ENCODE results near the gene PRKG1.

PRKG1 gene

DNA sequence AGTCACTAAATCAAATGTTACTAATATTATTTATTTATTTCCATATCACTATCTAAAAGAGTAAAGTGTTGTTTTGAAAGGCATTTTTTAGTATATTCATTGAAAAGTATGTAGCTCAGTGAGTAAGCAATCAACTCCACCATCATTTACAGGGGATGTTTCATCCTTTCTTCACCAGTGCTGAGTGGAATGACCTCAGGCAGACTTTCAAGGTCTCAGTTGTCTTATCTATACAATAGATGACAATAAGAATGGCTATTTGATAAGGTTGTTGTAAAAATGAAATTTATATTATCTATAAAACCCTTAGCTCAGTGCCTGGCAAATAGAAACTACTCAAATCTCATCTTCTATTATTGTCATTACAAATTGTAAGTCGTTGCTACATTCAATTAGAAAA lies 829.4 kb downstream of the PRKG1 start:
- TF ChIP-seq POLR2AphosphoS5 (IDR thresholded peaks at IDR 0.05; ENCODE audit: low read depth, low read length) (no peak), FOXP2 (optimal IDR thresholded peaks at IDR 0.05; ENCODE audit: borderline replicate concordance, extremely low read depth, extremely low read length, insufficient read depth) (no peak), SIN3A (IDR thresholded peaks at IDR 0.05; ENCODE audit: borderline replicate concordance, insufficient read depth, low read length) (no peak), TAF1 (IDR thresholded peaks at IDR 0.05; ENCODE audit: borderline replicate concordance, insufficient read depth, low read length) (no peak)
- TF ChIP-seq, protein P1, sequence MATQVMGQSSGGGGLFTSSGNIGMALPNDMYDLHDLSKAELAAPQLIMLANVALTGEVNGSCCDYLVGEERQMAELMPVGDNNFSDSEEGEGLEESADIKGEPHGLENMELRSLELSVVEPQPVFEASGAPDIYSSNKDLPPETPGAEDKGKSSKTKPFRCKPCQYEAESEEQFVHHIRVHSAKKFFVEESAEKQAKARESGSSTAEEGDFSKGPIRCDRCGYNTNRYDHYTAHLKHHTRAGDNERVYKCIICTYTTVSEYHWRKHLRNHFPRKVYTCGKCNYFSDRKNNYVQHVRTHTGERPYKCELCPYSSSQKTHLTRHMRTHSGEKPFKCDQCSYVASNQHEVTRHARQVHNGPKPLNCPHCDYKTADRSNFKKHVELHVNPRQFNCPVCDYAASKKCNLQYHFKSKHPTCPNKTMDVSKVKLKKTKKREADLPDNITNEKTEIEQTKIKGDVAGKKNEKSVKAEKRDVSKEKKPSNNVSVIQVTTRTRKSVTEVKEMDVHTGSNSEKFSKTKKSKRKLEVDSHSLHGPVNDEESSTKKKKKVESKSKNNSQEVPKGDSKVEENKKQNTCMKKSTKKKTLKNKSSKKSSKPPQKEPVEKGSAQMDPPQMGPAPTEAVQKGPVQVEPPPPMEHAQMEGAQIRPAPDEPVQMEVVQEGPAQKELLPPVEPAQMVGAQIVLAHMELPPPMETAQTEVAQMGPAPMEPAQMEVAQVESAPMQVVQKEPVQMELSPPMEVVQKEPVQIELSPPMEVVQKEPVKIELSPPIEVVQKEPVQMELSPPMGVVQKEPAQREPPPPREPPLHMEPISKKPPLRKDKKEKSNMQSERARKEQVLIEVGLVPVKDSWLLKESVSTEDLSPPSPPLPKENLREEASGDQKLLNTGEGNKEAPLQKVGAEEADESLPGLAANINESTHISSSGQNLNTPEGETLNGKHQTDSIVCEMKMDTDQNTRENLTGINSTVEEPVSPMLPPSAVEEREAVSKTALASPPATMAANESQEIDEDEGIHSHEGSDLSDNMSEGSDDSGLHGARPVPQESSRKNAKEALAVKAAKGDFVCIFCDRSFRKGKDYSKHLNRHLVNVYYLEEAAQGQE (IDR thresholded peaks at IDR 0.05; ENCODE audit: insufficient read depth in 1 of 2, low read depth in 2 of 2, low read length in 2 of 2): no peak

DNA sequence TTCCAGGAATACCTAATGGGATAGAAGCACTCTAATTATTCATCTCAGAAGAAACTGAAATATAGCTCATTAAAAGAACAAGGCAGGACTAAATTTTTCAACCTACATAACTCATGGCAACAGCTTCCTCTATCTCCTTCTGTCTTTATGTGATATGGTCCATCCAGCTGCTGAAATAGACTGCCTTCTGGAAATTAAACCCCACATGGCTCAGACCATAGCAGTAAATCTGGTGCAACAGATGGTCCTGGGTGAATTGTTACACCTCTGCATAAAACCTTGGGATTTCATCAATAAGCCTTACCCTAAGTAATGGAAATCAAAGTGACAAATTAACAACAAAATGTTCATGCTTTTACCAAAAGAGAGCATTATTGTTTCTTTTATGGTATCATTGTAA lies 830.7 kb downstream of the PRKG1 start:
- TF ChIP-seq TAF1 (IDR thresholded peaks at IDR 0.05; ENCODE audit: borderline replicate concordance, insufficient read depth, low read length) (no peak), POLR2AphosphoS5 (IDR thresholded peaks at IDR 0.05; ENCODE audit: low read depth, low read length) (no peak), SIN3A (IDR thresholded peaks at IDR 0.05; ENCODE audit: borderline replicate concordance, insufficient read depth, low read length) (no peak), FOXP2 (optimal IDR thresholded peaks at IDR 0.05; ENCODE audit: borderline replicate concordance, extremely low read depth, extremely low read length, insufficient read depth) (no peak)
- TF ChIP-seq, protein P1 (IDR thresholded peaks at IDR 0.05; ENCODE audit: insufficient read depth in 1 of 2, low read depth in 2 of 2, low read length in 2 of 2): no peak

DNA sequence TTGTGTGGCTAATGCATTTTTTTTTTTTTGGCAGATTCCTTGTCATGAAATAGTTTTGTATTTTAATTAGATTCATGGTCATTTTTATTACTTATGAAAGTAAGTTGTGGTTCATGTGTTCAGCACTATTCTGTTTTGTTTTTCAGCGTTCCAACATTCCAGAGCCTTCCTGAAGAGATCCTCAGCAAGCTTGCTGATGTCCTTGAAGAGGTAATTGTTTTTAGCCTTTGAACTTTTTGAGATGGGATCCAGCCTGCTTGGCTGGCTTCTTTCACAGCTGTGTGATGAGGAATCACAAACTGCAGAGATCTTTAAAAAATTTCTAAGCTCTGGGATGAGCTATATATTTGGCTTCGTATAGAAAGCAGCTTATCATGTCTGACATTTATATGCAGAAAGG lies 833.1 kb downstream of the PRKG1 start:
- TF ChIP-seq TAF1 (IDR thresholded peaks at IDR 0.05; ENCODE audit: borderline replicate concordance, insufficient read depth, low read length): no peak
- TF ChIP-seq POLR2AphosphoS5 (IDR thresholded peaks at IDR 0.05; ENCODE audit: low read depth, low read length): no peak
- no peak for TF ChIP-seq FOXP2 (optimal IDR thresholded peaks at IDR 0.05; ENCODE audit: borderline replicate concordance, extremely low read depth, extremely low read length, insufficient read depth)
- TF ChIP-seq, protein P1 (IDR thresholded peaks at IDR 0.05; ENCODE audit: insufficient read depth in 1 of 2, low read depth in 2 of 2, low read length in 2 of 2): no peak
- TF ChIP-seq SIN3A (IDR thresholded peaks at IDR 0.05; ENCODE audit: borderline replicate concordance, insufficient read depth, low read length): no peak

DNA sequence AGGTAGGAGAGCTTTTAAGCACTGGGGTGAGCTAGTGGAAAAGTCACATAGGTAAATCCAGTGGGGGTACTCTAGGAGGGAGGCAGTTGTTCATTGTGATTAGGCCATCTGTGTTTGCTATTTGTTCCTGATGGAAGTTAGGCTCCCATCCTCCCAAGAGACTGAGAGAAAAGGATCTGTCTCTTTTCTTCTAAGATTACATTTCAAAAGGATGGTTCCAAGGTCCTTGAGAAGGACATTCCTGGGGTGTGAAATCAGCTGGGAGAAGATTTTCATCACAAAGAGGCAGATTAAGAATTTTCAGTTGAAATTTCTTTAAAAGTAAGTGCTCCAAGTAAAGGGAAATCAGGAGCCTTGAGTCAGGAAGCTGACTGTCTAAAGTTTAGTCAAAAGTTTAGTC lies 835.9 kb downstream of the PRKG1 start:
- TF ChIP-seq TAF1 (IDR thresholded peaks at IDR 0.05; ENCODE audit: borderline replicate concordance, insufficient read depth, low read length) (no peak), FOXP2 (optimal IDR thresholded peaks at IDR 0.05; ENCODE audit: borderline replicate concordance, extremely low read depth, extremely low read length, insufficient read depth) (no peak), SIN3A (IDR thresholded peaks at IDR 0.05; ENCODE audit: borderline replicate concordance, insufficient read depth, low read length) (no peak), POLR2AphosphoS5 (IDR thresholded peaks at IDR 0.05; ENCODE audit: low read depth, low read length) (no peak)
- TF ChIP-seq, protein P1 (IDR thresholded peaks at IDR 0.05; ENCODE audit: insufficient read depth in 1 of 2, low read depth in 2 of 2, low read length in 2 of 2): no peak

DNA sequence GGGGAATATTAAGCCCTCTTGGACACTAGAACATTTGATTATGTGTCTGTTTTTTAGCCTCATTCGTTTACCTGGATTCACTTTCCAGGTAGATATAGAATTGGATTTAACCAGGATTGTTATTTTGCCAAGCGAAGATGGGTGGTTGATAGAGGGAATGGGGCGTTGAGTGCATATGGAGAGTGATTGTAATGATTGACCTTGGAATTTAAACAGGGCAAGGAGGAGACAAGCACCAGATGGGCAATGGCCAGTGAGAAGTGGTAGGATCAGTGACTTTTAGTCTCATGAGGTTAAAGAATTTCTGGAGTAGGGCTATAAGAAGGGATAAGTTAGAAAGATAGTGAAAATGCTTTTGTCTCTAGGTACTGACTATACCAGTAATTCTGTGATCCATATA lies 836.3 kb downstream of the PRKG1 start:
- no peak for TF ChIP-seq SIN3A (IDR thresholded peaks at IDR 0.05; ENCODE audit: borderline replicate concordance, insufficient read depth, low read length)
- TF ChIP-seq POLR2AphosphoS5 (IDR thresholded peaks at IDR 0.05; ENCODE audit: low read depth, low read length): no peak
- no peak for TF ChIP-seq FOXP2 (optimal IDR thresholded peaks at IDR 0.05; ENCODE audit: borderline replicate concordance, extremely low read depth, extremely low read length, insufficient read depth)
- TF ChIP-seq, protein P1 (IDR thresholded peaks at IDR 0.05; ENCODE audit: insufficient read depth in 1 of 2, low read depth in 2 of 2, low read length in 2 of 2): no peak
- no peak for TF ChIP-seq TAF1 (IDR thresholded peaks at IDR 0.05; ENCODE audit: borderline replicate concordance, insufficient read depth, low read length)
